HepG2 (cell line): Measurements from ENCODE around the gene SLC13A3. TPM values are rescaled to one million over a fixed set of nuclear protein-coding genes. Genes with fewer than 3 reads are reported as not detected.

Experiments used
- ESRRA ChIP-seq: sonication (generic); formaldehyde crosslinking; IDR thresholded peaks from 2 replicates; pipeline ENCODE4 v1.5.1; 2020; ENCODE audit warnings: mild to moderate bottlenecking, low read depth, missing genetic modification reagents
- FOSL2 ChIP-seq: sonication (generic); formaldehyde crosslinking; IDR thresholded peaks from 2 replicates; pipeline ENCODE4 v1.4.0; 2020; ENCODE audit warnings: missing genetic modification reagents
- FOXP1 ChIP-seq, 2 experiments: fragments of 450-650 bp in 1 of 2; IDR thresholded peaks; 2 replicates each; pipeline ENCODE4 v1.6.1; 2017 to 2018; ENCODE audit warnings: antibody characterized with exemption in 1 of 2
- HNF4G ChIP-seq, 2 experiments: sonication (generic) in 1 of 2; formaldehyde crosslinking in 1 of 2; IDR thresholded peaks; 2 replicates each; pipeline versions ENCODE4 v1.4.0 to v1.6.1; 2011 to 2020; ENCODE audit warnings: borderline replicate concordance in 2 of 2, low read depth in 2 of 2, mild to moderate bottlenecking in 2 of 2, low read length in 1 of 2, missing genetic modification reagents in 1 of 2, moderate library complexity in 1 of 2
- KLF9 ChIP-seq: IDR thresholded peaks from 2 replicates; pipeline ENCODE4 v1.6.1; 2016; ENCODE audit warnings: low read depth
- MEIS1 ChIP-seq: sonication (generic); formaldehyde crosslinking; IDR thresholded peaks from 2 replicates; pipeline ENCODE4 v1.9.0; 2021; ENCODE audit warnings: mild to moderate bottlenecking, missing genetic modification reagents, moderate library complexity, borderline replicate concordance
- MIXL1 ChIP-seq: IDR thresholded peaks from 2 replicates; pipeline ENCODE4 v1.6.1; 2016
- MTA3 ChIP-seq: sonication (generic); formaldehyde crosslinking; IDR thresholded peaks from 2 replicates; pipeline ENCODE4 v1.4.0; 2020; ENCODE audit warnings: missing genetic modification reagents
- MXD1 ChIP-seq: sonication (generic); formaldehyde crosslinking; IDR thresholded peaks from 2 replicates; pipeline ENCODE4 v1.4.0; 2020; ENCODE audit warnings: mild to moderate bottlenecking, missing genetic modification reagents
- NFIC ChIP-seq: IDR thresholded peaks from 2 replicates; pipeline ENCODE4 v1.6.1; 2012; ENCODE audit warnings: mild to moderate bottlenecking, low read length, inconsistent platforms
- NR3C1 ChIP-seq: sonication (generic); formaldehyde crosslinking; IDR thresholded peaks from 2 replicates; pipeline ENCODE4 v1.4.0; 2020; ENCODE audit warnings: missing genetic modification reagents
- SNAPC2 ChIP-seq: sonication (generic); formaldehyde crosslinking; IDR thresholded peaks from 2 replicates; pipeline ENCODE4 v1.8.1; 2022; ENCODE audit warnings: mild to moderate bottlenecking, missing genetic modification reagents
- TGIF2 ChIP-seq: IDR thresholded peaks from 2 replicates; pipeline ENCODE4 v1.6.1; 2016; ENCODE audit warnings: control low read depth, missing compliant biosample characterization
- TSC22D2 ChIP-seq: sonication (generic); formaldehyde crosslinking; IDR thresholded peaks from 2 replicates; pipeline ENCODE4 v1.5.1; 2020; ENCODE audit warnings: missing genetic modification reagents, mild to moderate bottlenecking, borderline replicate concordance
- XRCC5 ChIP-seq: fragments of 200-400 bp; formaldehyde crosslinking; optimal IDR thresholded peaks from 2 replicates; pipeline ENCODE3; 2017; ENCODE audit warnings: mild to moderate bottlenecking, low read length
- ZFP1 ChIP-seq: IDR thresholded peaks from 2 replicates; pipeline ENCODE4 v1.6.1; 2016
- ZHX1 ChIP-seq: sonication (generic); formaldehyde crosslinking; IDR thresholded peaks from 2 replicates; pipeline ENCODE4 v1.8.1; 2022; ENCODE audit warnings: low read depth, mild to moderate bottlenecking, missing genetic modification reagents
- ZNF563 ChIP-seq: sonication (generic); formaldehyde crosslinking; IDR thresholded peaks from 2 replicates; pipeline ENCODE4 v1.8.0; 2022; ENCODE audit warnings: mild to moderate bottlenecking, moderate library complexity, missing genetic modification reagents
- ZNF772 ChIP-seq: sonication (generic); formaldehyde crosslinking; IDR thresholded peaks from 2 replicates; pipeline ENCODE4 v1.5.0; 2020; ENCODE audit warnings: mild to moderate bottlenecking, missing genetic modification reagents
- ZNF784 ChIP-seq: sonication (generic); formaldehyde crosslinking; IDR thresholded peaks from 2 replicates; pipeline ENCODE4 v1.5.1; 2020; ENCODE audit warnings: missing genetic modification reagents, mild to moderate bottlenecking, borderline replicate concordance
- ZNF850 ChIP-seq: sonication (generic); formaldehyde crosslinking; conservative IDR thresholded peaks from 2 replicates; pipeline ENCODE4 v1.9.0; 2021; ENCODE audit warnings: mild to moderate bottlenecking, missing genetic modification reagents
- ZSCAN12 ChIP-seq: sonication (generic); formaldehyde crosslinking; IDR thresholded peaks from 2 replicates; pipeline ENCODE4 v1.9.0; 2021; ENCODE audit warnings: mild to moderate bottlenecking, missing genetic modification reagents
- polyA plus RNA-seq, 8 experiments: library from polyadenylated mRNA; depleted of rRNA in 3 of 8; stranded (reverse) in 7 of 8; unstranded in 1 of 8; fragments of >200 nt; fragmentation: Illumina TruSeq in 4 of 8; extraction: Trizol in 4 of 8; gene quantifications; 2 replicates each; pipeline versions ENCODE4 v1.2.1 to v1.2.3, GENCODE V29; 2011 to 2016; ENCODE audit warnings: low read depth in 4 of 8, missing spikeins in 1 of 8, mixed read lengths in 1 of 8; ENCODE audit not compliant: insufficient read depth in 1 of 8
- total RNA-seq, 5 experiments: library from RNA; depleted of rRNA; stranded (reverse); fragments of >200 nt; fragmentation: Illumina TruSeq; extraction: Trizol; gene quantifications; 2 replicates each; pipeline ENCODE4 v1.2.3, GENCODE V29; 2016; ENCODE audit warnings: low read depth in 1 of 5
- TF ChIP-seq, protein P1 (sequence below): sonication (generic); formaldehyde crosslinking; IDR thresholded peaks from 2 replicates; pipeline ENCODE4 v1.8.1; 2023; ENCODE audit warnings: mild to moderate bottlenecking, inconsistent platforms, moderate library complexity, missing genetic modification reagents, borderline replicate concordance
- TF ChIP-seq, protein P2 (sequence below): sonication (generic); formaldehyde crosslinking; IDR thresholded peaks from 2 replicates; pipeline ENCODE4 v1.4.0; 2020; ENCODE audit warnings: missing genetic modification reagents, low read depth, mild to moderate bottlenecking, borderline replicate concordance

SLC13A3 gene
- total and polyA plus RNA-seq, 2 of the 13 experiments (the other 11 are each of a cell fraction or from before 2014, with no cell fraction given), result 66.5 to 76.0 TPM

DNA sequence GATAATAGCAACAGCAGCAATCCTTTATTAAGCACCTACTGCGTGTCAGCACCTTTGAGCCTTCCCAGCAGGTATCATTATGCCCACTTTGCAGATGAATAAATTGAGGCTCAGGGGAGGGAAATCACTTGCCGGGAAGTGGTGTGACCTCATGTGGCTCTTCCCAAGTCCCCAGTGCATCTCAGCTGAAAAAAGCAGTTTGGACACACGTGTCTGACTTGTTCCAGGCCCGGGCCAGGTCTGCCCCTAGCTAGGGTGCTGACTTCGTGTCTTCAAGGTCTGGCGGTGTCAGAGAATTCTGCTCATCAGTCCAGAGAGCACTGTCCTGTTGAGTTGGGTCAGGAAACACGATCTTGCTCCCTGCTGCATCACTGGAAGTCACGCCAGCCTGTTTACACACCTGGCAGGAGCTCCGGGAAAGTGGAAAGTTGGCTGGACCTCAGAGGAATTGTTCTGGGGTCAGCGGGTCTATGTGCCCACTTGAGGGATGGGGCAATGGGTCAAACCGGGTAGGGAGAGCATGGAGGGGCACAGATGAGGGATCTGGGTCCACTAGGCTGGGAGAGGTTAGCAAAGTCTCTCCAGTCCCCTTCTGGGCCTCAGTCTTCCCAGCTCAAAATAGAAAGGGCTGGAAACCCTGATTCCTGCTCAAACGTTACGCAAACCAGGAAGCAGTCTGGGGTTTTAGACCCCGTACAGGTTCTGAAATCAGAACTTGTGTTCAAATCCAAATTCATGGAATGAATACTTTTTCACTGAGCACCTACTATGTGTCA lies 10.5 kb downstream of the SLC13A3 start (continued):
- TF ChIP-seq FOXP1 (IDR thresholded peaks at IDR 0.05) (peak; percentile 34; the same call in 1 of the 2 replicates), FOXP1 (CRISPR knock-in tag; IDR thresholded peaks at IDR 0.05) (peak; percentile 75), ZNF850 (CRISPR knock-in tag) (no peak), SNAPC2 (CRISPR knock-in tag) (no peak), ZNF772 (CRISPR knock-in tag) (peak; percentile 59), NR3C1 (CRISPR knock-in tag) (no peak), KLF9 (no peak), MEIS1 (CRISPR knock-in tag) (peak; percentile 45; the same call in 1 of the 2 replicates), XRCC5 (peak; percentile 82), ZNF563 (CRISPR knock-in tag) (peak; percentile 78; the same call in 1 of the 2 replicates), ZSCAN12 (CRISPR knock-in tag) (no peak), FOSL2 (CRISPR knock-in tag) (peak; percentile 67; the same call in 1 of the 2 replicates), ZFP1 (CRISPR knock-in tag) (0 out of 2 replicates have a peak, but pooled peaks have one; percentile 27), MTA3 (CRISPR knock-in tag) (no peak), HNF4G (IDR thresholded peaks at IDR 0.05; ENCODE audit: borderline replicate concordance, low read depth, low read length) (0 out of 2 replicates have a peak, but pooled peaks have one; percentile 57), HNF4G (CRISPR knock-in tag; IDR thresholded peaks at IDR 0.05; ENCODE audit: borderline replicate concordance, low read depth) (peak; percentile 70; the same call in 1 of the 2 replicates), ZHX1 (no peak; the same call in 1 of the 2 replicates), ESRRA (CRISPR knock-in tag) (peak; percentile 82), TSC22D2 (CRISPR knock-in tag) (no peak; the same call in 1 of the 2 replicates), TGIF2 (CRISPR knock-in tag) (peak; percentile 86), MXD1 (CRISPR knock-in tag) (peak; percentile 48; the same call in 1 of the 2 replicates), NFIC (peak; percentile 89; the same call in 1 of the 2 replicates), ZNF784 (peak; percentile 32; the same call in 1 of the 2 replicates), MIXL1 (CRISPR knock-in tag) (0 out of 2 replicates have a peak, but pooled peaks have one; percentile 19)
- TF ChIP-seq, protein P1, sequence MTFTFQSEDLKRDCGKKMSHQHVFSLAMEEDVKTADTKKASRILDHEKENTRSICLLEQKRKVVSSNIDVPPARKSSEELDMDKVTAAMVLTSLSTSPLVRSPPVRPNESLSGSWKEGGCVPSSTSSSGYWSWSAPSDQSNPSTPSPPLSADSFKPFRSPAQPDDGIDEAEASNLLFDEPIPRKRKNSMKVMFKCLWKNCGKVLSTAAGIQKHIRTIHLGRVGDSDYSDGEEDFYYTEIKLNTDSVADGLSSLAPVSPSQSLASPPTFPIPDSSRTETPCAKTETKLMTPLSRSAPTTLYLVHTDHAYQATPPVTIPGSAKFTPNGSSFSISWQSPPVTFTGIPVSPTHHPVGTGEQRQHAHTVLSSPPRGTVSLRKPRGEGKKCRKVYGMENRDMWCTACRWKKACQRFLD, result no peak
- TF ChIP-seq, protein P2, sequence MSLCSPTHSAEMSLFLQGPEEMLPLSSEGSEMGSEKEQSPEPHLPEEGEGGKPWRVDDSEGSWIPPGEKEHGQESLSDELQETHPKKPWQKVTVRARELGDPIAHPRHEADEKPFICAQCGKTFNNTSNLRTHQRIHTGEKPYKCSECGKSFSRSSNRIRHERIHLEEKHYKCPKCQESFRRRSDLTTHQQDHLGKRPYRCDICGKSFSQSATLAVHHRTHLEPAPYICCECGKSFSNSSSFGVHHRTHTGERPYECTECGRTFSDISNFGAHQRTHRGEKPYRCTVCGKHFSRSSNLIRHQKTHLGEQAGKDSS (CRISPR knock-in tag), result peak; percentile 100
